Fibroblast of peridontal ligament (primary cell): ENCODE results near the gene NOTCH2.
"Not testable (repeated sequence)": the region's sequence is repeated elsewhere in the genome, so short reads cannot be mapped to it uniquely, and the experiment has no call there.

Source experiments
- DNase-seq: peaks from one replicate; pipeline ENCODE4 v3.0.0-alpha.2; 2010; ENCODE audit errors: extremely low read depth

The NOTCH2 gene

DNA sequence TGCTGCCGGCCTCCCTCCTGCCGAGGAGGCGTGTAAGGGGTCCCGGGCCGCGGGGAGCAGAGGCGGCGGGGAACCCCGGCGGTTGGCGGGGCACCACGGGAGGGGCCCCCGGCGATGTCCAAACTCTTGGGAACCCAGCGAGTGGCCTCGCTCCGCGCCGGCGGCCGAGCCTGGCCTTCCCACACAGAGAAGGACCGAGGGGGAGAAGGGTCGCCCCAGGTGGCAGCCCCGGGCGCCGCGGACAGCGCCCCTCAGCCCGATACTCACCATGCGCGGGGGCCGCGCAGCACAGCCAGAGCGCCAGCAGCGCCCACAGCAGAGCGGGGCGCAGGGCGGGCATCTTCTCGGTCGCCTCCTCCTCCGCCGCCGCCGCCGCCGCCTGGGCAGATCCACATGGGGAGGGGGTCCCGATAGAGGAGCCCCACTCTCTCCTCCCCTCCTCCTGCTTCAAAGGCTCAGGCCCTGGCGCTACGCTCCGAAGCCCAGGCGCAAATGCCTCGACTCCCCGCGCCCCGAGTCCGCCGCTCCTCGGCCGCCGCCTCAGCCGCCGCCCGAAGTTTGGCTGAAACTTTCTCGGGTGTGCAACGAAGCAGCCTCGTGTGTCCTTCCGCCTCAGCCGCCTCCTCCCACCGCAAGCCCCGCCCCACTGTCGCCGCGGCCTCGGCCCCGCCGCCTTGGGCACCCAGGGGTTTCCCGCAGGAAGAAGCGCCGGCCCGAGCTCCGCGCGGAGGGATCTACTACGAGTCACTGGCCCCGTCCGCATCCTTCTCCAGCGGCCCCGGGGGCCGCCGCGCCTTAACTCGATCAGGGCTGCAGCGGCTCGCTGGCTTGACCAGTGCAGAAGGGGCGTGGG lies at the start of gene NOTCH2:
NOTCH2 (minus strand) TSS at position 596 of the 853 bp plus-strand sequence; CDS start at position 340, 256 bp downstream.
- not testable (repeated sequence) for DNase-seq

DNA sequence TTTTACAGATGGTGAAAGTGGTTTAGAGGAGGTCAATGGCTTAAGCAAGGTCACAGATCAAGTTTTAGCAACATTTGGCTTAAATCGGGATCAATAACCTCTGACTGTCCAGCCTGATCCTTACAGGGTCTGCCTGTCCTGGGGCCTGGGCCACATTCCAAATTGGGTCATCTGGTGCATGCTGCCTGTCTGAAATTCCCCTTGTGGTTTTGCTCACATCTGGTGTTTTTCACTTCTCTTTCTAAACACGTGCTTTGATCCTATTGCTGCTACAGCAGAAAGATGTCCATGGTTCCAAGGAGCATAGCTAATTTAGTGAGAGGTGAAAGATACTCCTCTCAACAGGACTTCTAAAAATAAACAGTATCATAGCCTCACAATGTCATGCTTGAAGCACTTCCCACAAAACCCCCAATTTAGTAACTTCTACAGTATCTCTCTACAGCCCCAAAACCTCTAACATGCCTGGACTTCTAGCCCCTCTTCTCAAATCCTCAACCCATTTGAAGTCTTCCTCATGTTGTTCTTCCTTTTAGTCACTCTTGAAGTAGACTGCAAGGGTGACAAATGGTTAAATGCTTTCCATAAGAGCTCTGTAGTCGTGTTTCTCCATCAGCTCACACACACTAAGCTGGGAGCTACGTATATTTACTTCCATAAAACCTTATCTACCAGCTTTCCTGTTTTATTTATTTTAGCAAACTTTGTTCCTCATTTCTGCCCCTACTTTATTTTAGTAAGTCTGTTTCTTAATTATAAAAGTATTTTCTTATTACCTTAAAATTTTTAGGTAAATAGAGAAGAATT lies 48.1 kb upstream of the NOTCH2 start:
- DNase-seq = peak; percentile 44

- peak; percentile 78 for DNase-seq
Observed at GRCh38 chr1:120116094-120116493, 46.6 kb upstream of the NOTCH2 start.

GRCh38 chr1:120113134-120113533 lies 43.7 kb upstream of the NOTCH2 start:
- not testable (repeated sequence) for DNase-seq

GRCh38 chr1:120112212-120112611 lies 42.8 kb upstream of the NOTCH2 start:
- not testable (repeated sequence) for DNase-seq

DNA sequence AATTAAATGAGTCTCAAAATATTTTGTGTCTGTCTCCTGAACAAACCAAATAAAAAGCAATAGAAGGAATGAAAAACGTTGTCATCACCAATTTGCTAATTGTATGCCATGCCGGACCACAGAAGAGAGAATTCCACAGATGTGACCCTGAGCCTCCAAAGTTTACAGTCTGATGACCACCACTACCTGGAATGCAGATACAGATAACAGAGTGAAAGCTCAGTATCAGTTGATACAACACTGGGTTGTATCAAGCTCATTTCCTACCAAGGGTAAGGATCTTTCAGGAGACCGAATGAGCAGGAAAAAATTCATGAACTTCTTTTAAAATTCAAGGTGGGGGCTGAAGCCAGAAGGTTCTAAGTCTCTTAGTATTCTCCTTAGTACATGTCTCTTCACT lies 42.3 kb upstream of the NOTCH2 start:
- DNase-seq = not testable (repeated sequence)

DNA sequence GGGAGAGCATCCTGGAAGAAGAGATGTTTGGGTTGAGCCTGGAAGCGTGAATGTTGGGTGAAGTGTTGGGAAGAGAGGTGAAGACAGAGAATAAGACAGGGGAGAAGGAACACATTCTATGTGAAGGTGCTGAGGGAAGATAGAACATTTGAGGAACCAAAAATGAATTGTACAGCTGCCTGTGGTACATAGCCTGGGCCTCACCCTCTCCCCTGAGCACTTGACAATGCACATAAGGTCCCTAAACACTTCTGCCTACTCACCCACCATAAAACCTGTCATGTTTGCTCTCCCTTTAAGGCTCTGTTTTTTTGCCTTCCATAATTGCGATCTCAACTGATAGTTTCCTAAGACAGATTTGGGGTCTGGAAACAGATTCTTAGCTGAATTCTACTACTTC lies 41.5 kb upstream of the NOTCH2 start:
- not testable (repeated sequence) for DNase-seq

- DNase-seq = not testable (repeated sequence)
Observed at GRCh38 chr1:120109656-120110055, 40.2 kb upstream of the NOTCH2 start.

GRCh38 chr1:120109180-120109579 lies 39.7 kb upstream of the NOTCH2 start:
- DNase-seq = not testable (repeated sequence)

DNA sequence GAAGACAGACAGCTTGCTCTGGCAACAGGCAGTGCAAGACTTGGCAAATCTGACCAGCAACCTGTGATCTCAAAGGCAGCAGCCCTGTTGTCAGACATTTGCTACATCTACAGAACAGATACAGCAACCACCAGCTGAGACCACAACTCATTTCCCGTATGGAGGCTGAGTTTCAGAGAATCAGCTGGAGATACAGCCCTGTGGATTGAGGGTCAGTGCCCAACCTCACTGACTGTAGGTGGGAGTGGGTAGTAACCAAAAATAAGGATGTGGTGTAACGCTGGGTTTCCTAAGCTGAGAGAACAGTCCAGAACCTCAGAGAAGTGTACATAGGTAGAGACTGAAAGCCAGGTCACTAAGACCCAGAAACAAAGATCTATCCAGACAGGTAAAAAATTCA lies 35.8 kb upstream of the NOTCH2 start:
- DNase-seq = not testable (repeated sequence)

- DNase-seq = not testable (repeated sequence)
Observed at GRCh38 chr1:120103768-120104167, 34.3 kb upstream of the NOTCH2 start.

DNA sequence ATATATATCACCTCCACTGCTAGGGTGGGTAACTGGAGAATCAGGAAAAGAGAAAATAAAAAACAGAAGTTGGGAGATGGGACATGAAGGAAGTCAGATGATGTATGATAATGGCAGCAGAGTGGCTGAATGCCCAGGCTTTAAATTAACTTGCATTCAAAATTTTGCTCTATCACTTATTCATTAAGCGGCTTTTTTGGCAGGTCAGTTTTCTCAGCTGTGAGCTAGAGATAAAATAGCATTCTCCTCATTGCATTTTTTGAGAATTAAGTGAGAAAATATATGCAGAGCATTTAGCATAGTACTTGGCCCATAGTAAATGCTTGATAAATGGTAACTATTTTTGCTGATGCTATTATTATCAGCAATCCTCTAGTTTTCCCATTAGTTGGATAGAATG lies 32.1 kb upstream of the NOTCH2 start:
- DNase-seq = not testable (repeated sequence)

- DNase-seq = not testable (repeated sequence)
Observed at GRCh38 chr1:120100590-120100989, 31.1 kb upstream of the NOTCH2 start.

GRCh38 chr1:120098986-120099759 lies 29.7 kb upstream of the NOTCH2 start:
- DNase-seq = not testable (repeated sequence)

GRCh38 chr1:120096981-120097545 lies 27.6 kb upstream of the NOTCH2 start:
- not testable (repeated sequence) for DNase-seq

- not testable (repeated sequence) for DNase-seq
Observed at GRCh38 chr1:120093548-120094181, 24.2 kb upstream of the NOTCH2 start.

DNA sequence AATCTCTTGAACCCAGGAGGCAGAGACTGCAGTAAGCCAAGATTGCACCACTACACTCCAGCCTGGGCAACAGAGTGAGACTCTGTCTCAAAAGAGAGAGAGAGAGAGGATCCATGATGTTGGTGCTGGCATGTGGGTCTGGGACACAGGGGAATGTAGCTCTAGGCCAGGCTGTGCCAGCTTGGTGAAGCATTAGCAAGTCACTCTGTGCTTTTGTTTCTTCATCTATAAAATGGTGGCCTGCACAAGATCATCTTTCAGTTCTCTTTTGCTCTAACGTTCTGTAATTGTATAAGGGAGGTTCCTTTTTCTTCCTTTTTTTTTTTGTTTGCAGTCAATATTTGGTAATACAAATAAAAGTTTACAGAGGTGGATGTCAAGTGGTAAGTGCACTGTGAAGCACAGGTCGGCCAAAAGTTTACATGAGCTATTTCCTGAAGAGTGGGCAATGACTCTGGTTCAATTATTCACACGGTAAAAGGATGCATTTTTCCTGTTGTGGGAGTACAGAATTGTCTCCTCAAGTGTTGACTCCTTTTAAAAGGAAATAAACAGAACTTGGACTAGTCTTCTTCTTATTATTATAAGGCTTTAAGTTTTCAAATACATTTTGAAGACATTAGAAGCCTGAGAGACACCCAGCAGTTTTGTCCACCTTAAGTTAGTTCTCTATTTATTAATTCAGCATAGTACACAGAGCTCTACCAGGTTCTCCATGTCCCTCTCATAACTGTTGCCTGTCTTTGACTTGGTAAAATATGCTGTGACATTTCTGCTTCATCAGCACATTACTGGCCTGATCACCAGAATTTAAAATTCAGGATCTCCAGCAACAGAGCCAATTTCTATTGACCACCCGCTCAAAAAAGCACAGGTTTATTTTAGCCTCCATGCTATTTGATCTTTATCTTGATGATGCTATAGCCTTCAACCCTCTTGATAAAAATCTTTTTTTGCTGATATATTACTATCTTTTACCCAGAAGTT lies 23.1 kb upstream of the NOTCH2 start:
- not testable (repeated sequence) for DNase-seq

- not testable (repeated sequence) for DNase-seq
Observed at GRCh38 chr1:120090830-120091229, 21.4 kb upstream of the NOTCH2 start.

GRCh38 chr1:120087959-120088358 lies 18.5 kb upstream of the NOTCH2 start:
- DNase-seq = peak; percentile 37

GRCh38 chr1:120069920-120070214 lies 405 bp upstream of the NOTCH2 start:
- DNase-seq = not testable (repeated sequence)
